Lung (tissue), 12 donors: ENCODE results near the gene FBRSL1. TPM values are rescaled to one million over a fixed set of nuclear protein-coding genes. Genes with fewer than 3 reads are reported as not detected.
"Not testable (repeated sequence)": the region's sequence is repeated elsewhere in the genome, so short reads cannot be mapped to it uniquely, and the experiment has no call there.

Experiments used
- ATAC-seq: fragments of 200-7000 bp; cut with Tn5 transposase; one replicate; pipeline ENCODE4 v1.9.1; 2020; ENCODE audit warnings: moderate number of reproducible peaks; ENCODE audit not compliant: insufficient read depth, low FRiP score
- DNase-seq, 3 donors: peaks; one replicate each; pipeline ENCODE4 v3.0.0-alpha.2; 2013 to 2017
- H3K27ac ChIP-seq, 2 donors: one replicate each; pipeline ENCODE4 v1.5.1; 2013; ENCODE audit warnings: mild to moderate bottlenecking in 2 of 2, moderate library complexity in 2 of 2, control low read depth in 1 of 2, inconsistent platforms in 1 of 2, low read depth in 1 of 2, low read length in 1 of 2
- H3K27me3 ChIP-seq, 3 donors: one replicate each; pipeline ENCODE4 v1.5.1; 2013; ENCODE audit warnings: low read length in 2 of 3; ENCODE audit not compliant: control insufficient read depth in 3 of 3, insufficient read depth in 3 of 3
- H3K36me3 ChIP-seq, 4 donors: one replicate each; pipeline ENCODE4 v1.5.1; 2013; ENCODE audit warnings: low read length in 4 of 4, mild to moderate bottlenecking in 1 of 4, moderate library complexity in 1 of 4; ENCODE audit not compliant: control insufficient read depth in 4 of 4, insufficient read depth in 4 of 4
- H3K4me1 ChIP-seq, 5 donors: one replicate each; pipeline ENCODE4 v1.5.1; 2013; ENCODE audit warnings: low read length in 5 of 5, mild to moderate bottlenecking in 2 of 5, moderate library complexity in 1 of 5; ENCODE audit not compliant: control insufficient read depth in 5 of 5, insufficient read depth in 5 of 5
- H3K4me3 ChIP-seq: one replicate; pipeline ENCODE4 v1.5.1; 2013; ENCODE audit warnings: mild to moderate bottlenecking, control low read depth, moderate library complexity
- H3K9ac ChIP-seq, 2 donors: one replicate each; pipeline ENCODE4 v1.5.1; 2013; ENCODE audit warnings: low read length in 2 of 2, control low read depth in 1 of 2; ENCODE audit not compliant: insufficient read depth in 1 of 2
- H3K9me3 ChIP-seq, 4 donors: one replicate each; pipeline ENCODE4 v1.5.1; 2013; ENCODE audit warnings: low read length in 3 of 4, mild to moderate bottlenecking in 1 of 4, moderate library complexity in 1 of 4; ENCODE audit not compliant: control insufficient read depth in 4 of 4, insufficient read depth in 3 of 4
- CTCF ChIP-seq: IDR thresholded peaks from 2 replicates; pipeline ENCODE4 v1.5.1; 2012; ENCODE audit warnings: mild to moderate bottlenecking; ENCODE audit errors: control extremely low read depth, extremely low read depth
- WGBS, 2 donors: extraction: QIAGEN DNeasy Blood & Tissue Kit; methylation state at CpG; one replicate each; pipeline ENCODE4 v1.1.7; 2013; 5-methylcytosine and 5-hydroxymethylcytosine counted together
- polyA plus RNA-seq, 2 donors: library from polyadenylated mRNA; stranded (reverse); fragments of 200-250 nt; gene quantifications; one replicate each; pipeline ENCODE4 v1.2.1, GENCODE V29; 2013
- total RNA-seq, 2 donors: library from RNA; depleted of rRNA in 1 of 2; stranded (reverse); fragments of >200 nt in 1 of 2; gene quantifications; one replicate each; pipeline ENCODE4 v1.2.1, GENCODE V29; 2014 to 2021
- donor health status: control.
- donor health status: control.
- donor health status: Bipolar disorder and iron deficiency.
- donor health status: healthy.
- donor health status: DM: yes; HTN: yes; CAD: no.

Gene FBRSL1
- total and polyA plus RNA-seq, 4 donors = 10.6 to 56.9 (median 22.3) TPM

DNA sequence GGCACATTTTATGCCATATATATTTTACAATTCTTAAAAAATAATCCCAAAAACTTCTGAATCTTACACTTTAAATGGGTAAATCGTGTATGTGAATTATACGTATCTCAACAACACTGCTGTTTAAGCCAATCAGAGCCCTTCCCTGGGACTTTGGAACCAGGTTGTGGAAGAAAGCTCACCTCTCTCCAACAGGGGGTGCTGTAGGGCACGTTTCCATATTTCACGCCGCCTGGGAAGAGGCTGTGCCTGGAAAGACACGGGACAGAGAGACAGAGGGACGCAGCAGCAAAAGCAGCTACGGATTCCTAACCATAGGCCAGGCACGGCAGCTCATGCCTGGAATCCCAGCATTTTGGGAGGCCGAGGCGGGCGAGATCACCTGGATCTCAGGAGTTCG lies 29.4 kb upstream of the FBRSL1 start:
- ATAC-seq (no peak), DNase-seq (no peak)
- Histone ChIP-seq H3K9me3 (peaks cover 0 to 14% (median 2%) of the 10 kb centered on the region in 4 donors), H3K9ac (no peak overlapping the region), H3K36me3 (no peaks in the 10 kb centered on the region), H3K4me3 (no peak overlapping the region), H3K27me3 (no peaks in the 10 kb centered on the region), H3K27ac (no peak overlapping the region), H3K4me1 (peaks cover 0 to 8% (median 4%) of the 10 kb centered on the region in 5 donors)
- 78 to 85% methylated on average over 13 of the region's 13 CpGs for WGBS, 2 donors
- no peak for TF ChIP-seq CTCF

GRCh38 chr12:132461526-132461925 lies 28.4 kb upstream of the FBRSL1 start:
- WGBS, 2 donors = 84 to 98% methylated on average over 10 of the region's 10 CpGs
- H3K4me1 ChIP-seq = peaks cover 0 to 13% (median 8%) of the 10 kb centered on the region in 5 donors

GRCh38 chr12:132462788-132463187 lies 27.2 kb upstream of the FBRSL1 start:
- Histone ChIP-seq H3K27ac (no peak overlapping the region), H3K9me3 (peaks cover 0 to 11% (median 2%) of the 10 kb centered on the region in 4 donors), H3K4me1 (peaks cover 0 to 24% (median 12%) of the 10 kb centered on the region in 5 donors), H3K36me3 (no peaks in the 10 kb centered on the region), H3K4me3 (no peak overlapping the region), H3K27me3 (no peaks in the 10 kb centered on the region), H3K9ac (no peak overlapping the region)
- 63 to 66% methylated on average over 5 of the region's 5 CpGs for WGBS, 2 donors
- no peak for DNase-seq
- no peak for ATAC-seq
- TF ChIP-seq CTCF = no peak

More at GRCh38 chr12:132461526-132461925, 28.4 kb upstream of the FBRSL1 start:
- Histone ChIP-seq H3K9ac (no peak overlapping the region), H3K4me3 (no peak overlapping the region), H3K27ac (no peak overlapping the region), H3K9me3 (peaks cover 0 to 11% (median 2%) of the 10 kb centered on the region in 4 donors), H3K27me3 (no peaks in the 10 kb centered on the region), H3K36me3 (no peaks in the 10 kb centered on the region)
- no peak for DNase-seq
- ATAC-seq = no peak
- TF ChIP-seq CTCF = no peak

DNA sequence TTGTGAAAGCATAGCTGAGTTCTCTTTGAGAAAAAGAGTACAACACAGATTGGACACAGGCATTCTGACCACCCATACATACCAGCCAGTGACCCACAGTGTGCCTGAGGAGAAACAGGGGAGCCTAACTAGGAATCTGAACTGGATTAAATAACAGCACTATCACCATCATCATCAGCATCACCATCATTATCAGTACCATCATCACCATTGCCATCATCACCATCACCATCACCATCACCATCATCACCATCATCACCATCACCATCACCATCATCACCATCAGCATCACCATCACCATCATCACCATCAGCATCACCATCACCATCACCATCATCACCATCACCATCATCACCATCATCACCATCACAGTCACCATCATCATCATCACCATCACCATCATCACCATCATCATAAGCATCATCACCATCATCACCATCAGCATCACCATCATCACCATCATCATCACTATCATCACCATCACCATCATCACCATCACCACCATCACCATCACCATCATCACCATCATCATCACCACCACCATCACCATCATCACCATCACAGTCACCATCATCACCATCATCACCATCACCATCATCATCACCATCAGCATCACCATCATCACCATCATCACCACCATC lies 26.5 kb upstream of the FBRSL1 start:
- not testable (repeated sequence) for ATAC-seq, DNase-seq, H3K4me3 ChIP-seq, H3K9ac ChIP-seq, H3K27me3 ChIP-seq, H3K36me3 ChIP-seq, H3K27ac ChIP-seq
- peaks cover 0 to 11% (median 2%) of the 10 kb centered on the region in 4 donors for H3K9me3 ChIP-seq
- peaks cover 0 to 24% (median 12%) of the 10 kb centered on the region in 5 donors for H3K4me1 ChIP-seq

- not testable (repeated sequence) for ATAC-seq, DNase-seq, H3K36me3 ChIP-seq, H3K27ac ChIP-seq, H3K4me3 ChIP-seq, H3K27me3 ChIP-seq
- H3K9ac ChIP-seq = peak overlapping the region in 1 of 2 donors; percentile 62
- H3K9me3 ChIP-seq = peaks cover 0 to 10% (median 2%) of the 10 kb centered on the region in 4 donors
- 85 to 87% methylated on average over 5 of the region's 5 CpGs for WGBS, 2 donors
- peaks cover 0 to 24% (median 12%) of the 10 kb centered on the region in 5 donors for H3K4me1 ChIP-seq
These were observed 25.6 kb upstream of the FBRSL1 start for GRCh38 chr12:132464304-132464703.
